A204.1 (cell line): ENCODE results near the gene ZNF804A.

Source experiments
- FAIRE-seq: peaks from 2 replicates; lab custom pipeline; 2012; peaks lifted over from hg19 to GRCh38; lab: Jason Lieb, UNC

Gene ZNF804A

GRCh38 chr2:184598316-184599053 is at the start of gene ZNF804A:
Gene ZNF804A (plus strand): TSS chr2:184598529. CDS start chr2:184598960, 431 bp downstream.
- no peak for FAIRE-seq

GRCh38 chr2:184549153-184549552 is 49.2 kb upstream of the ZNF804A start:
- FAIRE-seq, result no peak

- no peak for FAIRE-seq
These were observed 46.7 kb upstream of the ZNF804A start for GRCh38 chr2:184551626-184552025.

DNA sequence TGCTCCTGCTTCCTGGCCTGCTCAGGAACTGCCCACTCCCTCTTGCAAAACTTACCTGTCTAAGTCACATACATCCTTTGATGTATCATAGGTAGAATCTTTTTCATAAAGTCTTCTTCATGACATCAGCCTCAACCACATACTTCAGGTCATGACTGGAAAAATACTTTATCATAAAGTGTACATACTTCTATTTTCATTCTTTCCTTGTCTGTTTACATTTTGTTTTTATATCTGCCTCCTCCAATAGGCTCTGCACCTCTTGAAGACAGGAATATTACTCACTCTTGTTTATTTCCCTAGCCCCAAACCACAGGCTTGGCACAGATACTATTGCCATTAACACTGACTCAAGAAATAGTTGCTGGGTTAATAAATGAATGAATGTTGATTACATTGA is 43.6 kb upstream of the ZNF804A start:
- FAIRE-seq, result no peak

DNA sequence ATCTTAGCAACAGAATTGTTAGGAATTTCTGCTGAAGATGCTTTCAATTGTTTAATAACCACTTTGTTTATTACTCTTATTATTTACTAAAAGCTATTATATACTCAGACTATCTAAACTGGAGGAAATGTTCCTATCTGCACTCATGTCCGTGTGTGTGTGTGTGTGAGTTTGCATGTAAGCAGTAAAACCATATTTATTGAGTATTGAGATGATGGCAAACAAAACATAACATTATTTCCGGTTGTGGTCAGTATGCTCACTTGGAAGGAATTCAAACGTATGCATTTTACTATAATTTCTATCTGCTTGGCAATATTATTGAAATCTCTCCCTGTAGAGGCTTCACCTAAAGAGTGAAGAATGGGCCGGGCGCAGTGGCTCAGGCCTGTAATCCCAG is 43.0 kb upstream of the ZNF804A start:
- FAIRE-seq, result no peak

GRCh38 chr2:184556639-184557038 is 41.7 kb upstream of the ZNF804A start:
- FAIRE-seq, result no peak

GRCh38 chr2:184558713-184559464 is 39.4 kb upstream of the ZNF804A start:
- no peak for FAIRE-seq

- FAIRE-seq, result no peak
These were observed 37.7 kb upstream of the ZNF804A start for GRCh38 chr2:184560603-184561002.

DNA sequence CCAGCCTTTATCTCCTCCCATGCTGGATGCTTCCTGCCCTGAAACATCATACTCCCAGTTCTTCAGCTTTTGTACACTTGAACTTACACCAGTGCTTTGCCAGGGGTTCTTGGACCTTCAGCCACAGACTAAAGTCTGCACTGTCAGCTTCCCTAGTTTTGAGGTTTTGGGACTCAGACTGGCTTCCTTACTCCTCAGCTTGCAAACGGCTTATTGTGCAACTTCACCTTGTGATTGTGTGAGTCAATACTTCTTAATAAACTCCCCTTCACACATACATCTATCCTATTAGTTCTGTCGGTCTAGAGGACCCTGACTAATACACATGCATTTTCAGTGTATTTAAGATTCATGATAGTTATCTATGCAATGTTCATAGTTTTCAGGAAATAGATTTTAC is 35.8 kb upstream of the ZNF804A start:
- FAIRE-seq, result no peak

GRCh38 chr2:184564092-184564491 is 34.2 kb upstream of the ZNF804A start:
- FAIRE-seq, result no peak

DNA sequence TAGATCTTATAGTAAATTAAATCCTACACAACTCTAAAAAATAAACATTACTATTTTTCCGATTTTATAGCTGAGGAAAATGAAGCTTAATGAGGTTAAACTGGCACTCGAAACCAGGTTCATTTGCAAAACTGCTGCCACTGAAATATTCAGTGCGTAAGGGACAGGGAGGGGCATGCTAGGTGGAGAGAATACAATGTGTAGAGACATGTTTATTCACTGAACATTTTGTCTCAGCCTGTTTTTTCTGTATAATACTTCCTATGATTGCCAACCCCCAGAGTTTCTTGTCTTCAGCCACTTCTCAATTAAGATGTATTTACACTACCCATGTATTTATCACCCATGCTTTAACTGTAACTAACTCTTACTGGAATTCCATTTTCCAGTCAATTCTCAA is 31.6 kb upstream of the ZNF804A start:
- FAIRE-seq, result no peak

- FAIRE-seq, result no peak
These were observed 21.3 kb upstream of the ZNF804A start for GRCh38 chr2:184577056-184577455.

- FAIRE-seq, result no peak
These were observed 20.6 kb upstream of the ZNF804A start for GRCh38 chr2:184577743-184578142.

GRCh38 chr2:184579226-184579625 is 19.1 kb upstream of the ZNF804A start:
- peak; percentile 51 for FAIRE-seq

DNA sequence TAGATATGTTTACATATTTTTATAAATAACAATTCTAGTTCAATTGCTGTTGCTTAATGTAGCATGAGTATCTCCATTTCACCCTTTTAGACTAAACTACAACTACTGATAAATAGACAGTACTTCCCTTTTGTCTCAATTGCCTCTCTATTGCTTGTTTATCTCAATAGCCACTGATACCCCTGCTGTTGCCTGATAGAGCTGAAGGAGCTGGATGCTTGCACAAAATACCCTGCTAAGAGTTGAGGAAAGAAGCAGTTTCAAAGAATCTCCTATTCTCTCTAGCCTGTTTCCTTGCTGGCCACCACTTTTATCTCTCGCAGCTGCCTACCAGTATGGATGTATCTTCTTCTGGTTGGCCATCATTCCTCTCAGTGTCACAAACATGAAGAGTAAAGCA is 16.9 kb upstream of the ZNF804A start:
- no peak for FAIRE-seq

- FAIRE-seq, result no peak
These were observed 9.1 kb upstream of the ZNF804A start for GRCh38 chr2:184589261-184589660.

GRCh38 chr2:184596819-184597411 is 1.4 kb upstream of the ZNF804A start:
- FAIRE-seq, result peak; percentile 87

DNA sequence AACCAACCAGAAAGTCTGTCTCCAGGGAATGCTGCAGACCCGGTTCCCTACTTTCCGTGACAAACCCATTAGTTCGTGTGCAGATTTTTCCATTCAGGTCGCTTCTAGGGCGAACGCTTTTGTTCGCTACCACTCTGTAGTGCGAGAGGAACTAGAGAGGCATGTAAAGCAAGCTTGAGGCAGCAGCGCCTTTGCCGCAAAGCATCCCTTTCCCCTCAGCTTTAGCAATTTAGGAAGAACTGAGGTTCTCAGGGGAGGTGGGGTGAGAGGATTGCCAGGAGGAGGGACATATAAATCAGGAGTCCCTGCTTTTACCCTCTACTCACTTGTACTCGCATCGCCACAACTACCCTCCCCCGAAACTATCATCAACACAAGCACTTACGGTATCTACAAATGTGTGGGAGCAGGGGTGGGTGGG is 748 bp upstream of the ZNF804A start:
- FAIRE-seq, result no peak

- no peak for FAIRE-seq
These were observed 370 bp upstream of the ZNF804A start for GRCh38 chr2:184598002-184598315.

DNA sequence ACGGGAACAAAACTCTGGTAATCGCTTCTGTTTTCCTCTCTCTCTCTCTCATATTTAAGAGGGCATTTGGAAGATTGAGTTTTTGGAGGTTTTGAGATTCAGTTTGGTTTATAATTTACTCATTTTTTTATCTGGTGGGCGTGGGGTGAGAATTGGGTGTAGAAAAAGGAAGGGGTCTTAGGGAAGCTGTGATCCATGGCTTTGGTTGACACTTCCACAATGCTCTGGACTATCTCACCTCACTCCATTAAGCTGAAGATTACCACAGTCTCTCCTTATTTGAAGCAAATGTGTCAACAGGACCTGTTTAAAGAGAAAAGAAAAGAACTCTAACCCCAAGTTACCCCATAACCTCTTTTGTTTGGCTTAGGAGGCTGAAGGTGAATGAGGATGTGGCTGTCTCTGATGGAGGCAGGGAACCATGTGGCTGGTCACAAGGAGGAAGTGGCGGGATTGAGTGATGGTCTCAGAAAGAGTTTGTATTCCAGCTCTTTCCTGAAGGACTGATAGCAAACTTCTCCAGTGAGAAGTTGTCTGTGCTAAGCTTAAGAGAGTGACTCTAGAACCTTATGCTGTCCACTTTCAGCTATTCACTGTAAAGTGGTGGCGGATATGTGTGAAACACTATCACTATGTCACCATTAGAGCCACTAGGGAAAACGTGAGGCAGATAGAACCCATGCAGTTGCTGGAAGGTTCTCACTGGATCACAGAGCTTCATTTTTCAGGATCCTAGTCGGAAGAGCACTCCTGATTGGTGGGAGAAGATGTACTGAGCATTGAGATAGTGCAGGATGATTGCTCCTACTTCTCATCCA is 934 bp downstream of the ZNF804A start:
- FAIRE-seq, result no peak

DNA sequence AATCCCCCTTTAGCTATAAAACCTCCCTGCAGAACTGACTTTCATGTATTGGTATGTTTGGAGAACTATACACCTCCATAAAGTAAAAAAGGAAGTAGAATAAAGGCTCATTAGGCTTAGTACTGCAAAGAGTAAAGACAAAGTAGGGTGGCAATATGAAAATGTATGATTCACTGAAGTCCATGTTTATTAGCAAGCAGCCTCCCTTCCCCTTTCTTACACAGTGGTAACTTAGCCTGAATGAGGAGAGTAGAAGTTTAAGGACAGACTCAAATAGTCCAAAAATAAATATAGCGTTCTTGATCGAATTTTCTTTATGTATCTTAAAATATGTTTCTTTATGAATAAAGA is 1.5 kb downstream of the ZNF804A start:
- FAIRE-seq, result no peak

- no peak for FAIRE-seq
These were observed 4.4 kb downstream of the ZNF804A start for GRCh38 chr2:184602734-184603133.

DNA sequence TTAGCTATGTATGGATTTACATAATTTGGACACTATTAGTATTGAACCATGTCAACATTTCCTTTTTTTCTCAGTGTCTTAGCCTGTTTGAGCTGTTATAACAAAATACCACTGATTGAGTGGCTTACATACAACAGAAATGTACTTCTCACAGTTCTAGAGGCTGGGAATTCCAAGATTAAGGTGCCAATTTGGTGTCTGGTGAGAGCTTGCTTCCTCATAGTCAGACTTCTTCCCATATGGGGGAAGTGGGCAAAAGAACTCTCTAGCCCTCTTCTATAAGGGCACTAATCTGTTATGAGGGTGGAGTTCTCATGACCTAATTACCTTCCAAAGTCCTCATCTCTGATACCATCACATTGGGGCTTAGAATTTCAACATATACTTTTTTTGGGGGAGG is 12.6 kb downstream of the ZNF804A start:
- FAIRE-seq, result no peak
